ENCODE results near the gene NEURL1.
A peak's percentile ranks its signal among the peaks of the same experiment; 100 is the strongest.
"Not testable (repeated sequence)": the region's sequence is repeated elsewhere in the genome, so short reads cannot be mapped to it uniquely, and the experiment has no call there.

NEURL1 gene

DNA sequence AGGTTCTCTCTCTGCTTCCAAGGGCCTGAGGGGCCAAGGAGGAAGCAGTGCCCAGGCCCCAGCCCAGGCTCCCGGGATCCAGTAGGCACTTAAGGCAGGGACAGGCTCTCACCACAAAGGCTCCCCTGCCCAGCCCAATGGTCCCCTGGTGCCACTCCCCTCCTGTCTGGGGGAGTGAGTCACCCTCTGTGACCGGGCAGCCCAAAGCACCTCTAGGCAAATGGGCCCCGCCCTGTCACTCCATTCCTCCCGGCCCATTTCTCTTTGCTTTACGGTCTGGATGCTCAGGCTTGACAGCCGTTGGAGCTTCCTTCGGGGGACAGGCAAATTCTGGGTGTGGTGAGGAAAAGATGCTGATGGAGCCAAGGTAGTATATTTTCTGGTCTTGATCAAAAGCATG is 14.4 kb upstream of the NEURL1 start, which contains the start of gene CALHM3:
CALHM3 (minus strand) TSS at position 106 of the 400 bp plus-strand sequence. CDS start 208 bp downstream, outside the sequence.
- Histone ChIP-seq H3K36me3 (replicated peaks) (no peaks in the 10 kb centered on the region), H3K27me3 (replicated peaks) (no peaks in the 10 kb centered on the region), H3K27ac (no peak within 1 kb of the TSS), H3K4me3 (ENCODE audit: low read depth, low read length) (no peak within 1 kb of the TSS)
- in situ Hi-C loops (cut with HindIII; ENCODE audit: low pct_ligation_motif_present, low sequenced_read_pairs), result loop anchor here (10.0 kb wide), 1 partner anchor 64 kb away; no protein-coding TSS in a partner anchor
- TF ChIP-seq, protein P1, sequence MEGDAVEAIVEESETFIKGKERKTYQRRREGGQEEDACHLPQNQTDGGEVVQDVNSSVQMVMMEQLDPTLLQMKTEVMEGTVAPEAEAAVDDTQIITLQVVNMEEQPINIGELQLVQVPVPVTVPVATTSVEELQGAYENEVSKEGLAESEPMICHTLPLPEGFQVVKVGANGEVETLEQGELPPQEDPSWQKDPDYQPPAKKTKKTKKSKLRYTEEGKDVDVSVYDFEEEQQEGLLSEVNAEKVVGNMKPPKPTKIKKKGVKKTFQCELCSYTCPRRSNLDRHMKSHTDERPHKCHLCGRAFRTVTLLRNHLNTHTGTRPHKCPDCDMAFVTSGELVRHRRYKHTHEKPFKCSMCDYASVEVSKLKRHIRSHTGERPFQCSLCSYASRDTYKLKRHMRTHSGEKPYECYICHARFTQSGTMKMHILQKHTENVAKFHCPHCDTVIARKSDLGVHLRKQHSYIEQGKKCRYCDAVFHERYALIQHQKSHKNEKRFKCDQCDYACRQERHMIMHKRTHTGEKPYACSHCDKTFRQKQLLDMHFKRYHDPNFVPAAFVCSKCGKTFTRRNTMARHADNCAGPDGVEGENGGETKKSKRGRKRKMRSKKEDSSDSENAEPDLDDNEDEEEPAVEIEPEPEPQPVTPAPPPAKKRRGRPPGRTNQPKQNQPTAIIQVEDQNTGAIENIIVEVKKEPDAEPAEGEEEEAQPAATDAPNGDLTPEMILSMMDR (IDR thresholded peaks at IDR 0.05; ENCODE audit: low read depth, low read length, missing control alignments), result no peak
- no peak for DNase-seq

GRCh38 chr10:103480521-103480920 is 13.0 kb upstream of the NEURL1 start:
- Histone ChIP-seq H3K4me3 (ENCODE audit: low read depth, low read length) (no peak overlapping the region), H3K27me3 (replicated peaks) (no peaks in the 10 kb centered on the region), H3K36me3 (replicated peaks) (no peaks in the 10 kb centered on the region), H3K27ac (no peak overlapping the region)
- in situ Hi-C loops (cut with HindIII; ENCODE audit: low pct_ligation_motif_present, low sequenced_read_pairs), result no loop called here
- TF ChIP-seq, protein P1 (IDR thresholded peaks at IDR 0.05; ENCODE audit: low read depth, low read length, missing control alignments), result no peak
- DNase-seq, result no peak

DNA sequence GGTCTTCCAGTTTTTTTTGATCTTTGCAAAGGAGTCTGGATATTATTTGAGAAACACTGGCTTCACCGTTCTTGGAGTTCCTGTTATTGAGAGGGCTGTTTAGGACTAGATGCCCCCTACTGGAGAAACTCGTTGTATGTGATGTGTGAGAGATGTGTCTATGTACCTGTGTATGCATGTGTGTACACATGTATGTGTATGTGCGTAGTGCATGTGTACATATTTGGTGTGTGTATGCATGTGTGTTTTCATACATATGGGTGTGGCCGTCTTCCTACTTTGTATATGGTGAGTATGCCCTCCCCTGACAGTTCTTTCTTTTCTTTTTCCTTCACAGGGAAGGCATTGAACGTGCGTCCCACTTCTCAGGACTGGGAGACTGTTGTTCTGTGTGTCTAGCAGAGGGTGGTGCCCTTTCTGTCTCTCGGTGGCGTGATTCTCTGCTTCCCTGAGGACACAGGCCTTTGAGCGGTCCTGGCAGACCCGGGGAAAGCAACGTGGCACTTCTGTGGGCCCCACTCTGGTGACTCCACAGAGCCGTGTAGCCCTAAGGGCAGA is 11.5 kb upstream of the NEURL1 start:
- H3K27me3 ChIP-seq (replicated peaks), result no peaks in the 10 kb centered on the region

GRCh38 chr10:103486635-103487409 is 6.7 kb upstream of the NEURL1 start:
- H3K27me3 ChIP-seq (replicated peaks); DNase-seq; H3K4me3 ChIP-seq (ENCODE audit: low read depth, low read length); H3K36me3 ChIP-seq (replicated peaks); in situ Hi-C loops (cut with HindIII; ENCODE audit: low pct_ligation_motif_present, low sequenced_read_pairs); H3K27ac ChIP-seq: not testable (repeated sequence)

More for the DNA sequence above, 11.5 kb upstream of the NEURL1 start:
- TF ChIP-seq, protein P1 (IDR thresholded peaks at IDR 0.05; ENCODE audit: low read depth, low read length, missing control alignments), result peak; percentile 71
- DNase-seq, result peak; percentile 57
- no peaks in the 10 kb centered on the region for H3K36me3 ChIP-seq (replicated peaks)
- no peak overlapping the region for H3K27ac ChIP-seq
- H3K4me3 ChIP-seq (ENCODE audit: low read depth, low read length), result no peak overlapping the region
- in situ Hi-C loops (cut with HindIII; ENCODE audit: low pct_ligation_motif_present, low sequenced_read_pairs), result no loop called here

- in situ Hi-C loops (cut with HindIII; ENCODE audit: low pct_ligation_motif_present, low sequenced_read_pairs), result no loop called here
- no peak overlapping the region for H3K27ac ChIP-seq
- peaks cover 4% of the 10 kb centered on the region for H3K27me3 ChIP-seq (replicated peaks)
- TF ChIP-seq, protein P1 (IDR thresholded peaks at IDR 0.05; ENCODE audit: low read depth, low read length, missing control alignments), result no peak
- no peak overlapping the region for H3K4me3 ChIP-seq (ENCODE audit: low read depth, low read length)
- no peak for DNase-seq
- no peaks in the 10 kb centered on the region for H3K36me3 ChIP-seq (replicated peaks)
Observed at GRCh38 chr10:103487410-103487708, 6.1 kb upstream of the NEURL1 start.

GRCh38 chr10:103490986-103491314 is 2.6 kb upstream of the NEURL1 start:
- TF ChIP-seq, protein P1 (IDR thresholded peaks at IDR 0.05; ENCODE audit: low read depth, low read length, missing control alignments), result no peak
- in situ Hi-C loops (cut with HindIII; ENCODE audit: low pct_ligation_motif_present, low sequenced_read_pairs), result loop anchor here (5.0 kb wide), 1 partner anchor 39 kb away; the partner anchor contains the start of gene CALHM2
- no peak for DNase-seq
- no peak overlapping the region for H3K27ac ChIP-seq
- peaks cover 37% of the 10 kb centered on the region for H3K27me3 ChIP-seq (replicated peaks)
- H3K36me3 ChIP-seq (replicated peaks), result no peaks in the 10 kb centered on the region
- no peak overlapping the region for H3K4me3 ChIP-seq (ENCODE audit: low read depth, low read length)
